HEK293T (cell line): Measurements from ENCODE around the gene SMTN.

Source experiments
- ELF4 ChIP-seq: fragments of 450-650 bp; IDR thresholded peaks from 2 replicates; pipeline ENCODE4 v1.6.1; 2017; ENCODE audit warnings: antibody characterized with exemption
- FOXA1 ChIP-seq: fragments of 450-650 bp; IDR thresholded peaks from 2 replicates; pipeline ENCODE4 v1.6.1; 2016; ENCODE audit warnings: mild to moderate bottlenecking
- FOXK2 ChIP-seq: fragments of 450-650 bp; IDR thresholded peaks from 2 replicates; pipeline ENCODE4 v1.6.1; 2016; ENCODE audit warnings: mild to moderate bottlenecking
- FOXM1 ChIP-seq: fragments of 450-650 bp; IDR thresholded peaks from 2 replicates; pipeline ENCODE4 v1.6.1; 2017; ENCODE audit warnings: mild to moderate bottlenecking, borderline replicate concordance
- SP1 ChIP-seq: fragments of 450-650 bp; IDR thresholded peaks from 2 replicates; pipeline ENCODE4 v1.6.1; 2017
- ZNF384 ChIP-seq: fragments of 450-650 bp; IDR thresholded peaks from 2 replicates; pipeline ENCODE4 v1.6.1; 2016

DNA sequence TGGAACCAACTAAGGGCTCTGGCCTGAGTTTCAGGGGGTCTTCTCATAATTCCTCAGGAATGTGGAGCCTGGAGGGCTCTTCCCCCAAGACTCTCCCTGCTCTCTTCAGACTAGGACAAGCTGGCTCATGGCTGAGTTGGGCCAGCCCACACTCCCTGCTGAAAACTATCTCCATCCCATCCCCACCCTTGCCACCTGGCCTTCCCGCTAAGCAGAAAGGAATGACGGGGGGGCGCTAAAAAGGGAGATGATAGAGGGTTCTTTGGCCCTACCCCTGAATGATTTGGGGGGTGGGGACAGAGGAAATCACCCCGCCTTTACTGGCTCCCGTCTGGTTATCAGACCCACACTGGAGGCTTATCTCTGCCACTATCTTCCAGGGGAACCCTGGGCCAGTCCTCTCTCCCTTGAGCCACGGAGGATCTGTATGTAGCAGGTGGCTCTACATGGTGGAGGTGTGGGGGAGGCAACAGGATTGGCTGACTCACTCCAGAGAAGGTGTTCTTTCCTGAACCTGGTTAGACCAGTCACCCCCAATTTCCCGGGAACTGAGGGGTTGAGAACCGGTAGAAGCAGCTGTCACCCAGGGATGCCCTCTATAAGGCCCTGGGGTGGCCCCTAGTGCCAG, 5.7 kb downstream of the SMTN start:
- TF ChIP-seq ELF4 (no peak), FOXK2 (no peak), SP1 (no peak), FOXM1 (no peak), FOXA1 (no peak), ZNF384 (no peak)
